Lung (tissue), 12 donors: ENCODE results near the gene C11orf58. TPM values are rescaled to one million over a fixed set of nuclear protein-coding genes. Genes with fewer than 3 reads are reported as not detected.

Source experiments
- ATAC-seq: fragments of 200-7000 bp; cut with Tn5 transposase; one replicate; pipeline ENCODE4 v1.9.1; 2020; ENCODE audit warnings: moderate number of reproducible peaks; ENCODE audit not compliant: insufficient read depth, low FRiP score
- DNase-seq, 3 donors: peaks; one replicate each; pipeline ENCODE4 v3.0.0-alpha.2; 2013 to 2017
- H3K27ac ChIP-seq, 2 donors: one replicate each; pipeline ENCODE4 v1.5.1; 2013; ENCODE audit warnings: mild to moderate bottlenecking in 2 of 2, moderate library complexity in 2 of 2, control low read depth in 1 of 2, inconsistent platforms in 1 of 2, low read depth in 1 of 2, low read length in 1 of 2
- H3K27me3 ChIP-seq, 3 donors: one replicate each; pipeline ENCODE4 v1.5.1; 2013; ENCODE audit warnings: low read length in 2 of 3; ENCODE audit not compliant: control insufficient read depth in 3 of 3, insufficient read depth in 3 of 3
- H3K36me3 ChIP-seq, 4 donors: one replicate each; pipeline ENCODE4 v1.5.1; 2013; ENCODE audit warnings: low read length in 4 of 4, mild to moderate bottlenecking in 1 of 4, moderate library complexity in 1 of 4; ENCODE audit not compliant: control insufficient read depth in 4 of 4, insufficient read depth in 4 of 4
- H3K4me1 ChIP-seq, 5 donors: one replicate each; pipeline ENCODE4 v1.5.1; 2013; ENCODE audit warnings: low read length in 5 of 5, mild to moderate bottlenecking in 2 of 5, moderate library complexity in 1 of 5; ENCODE audit not compliant: control insufficient read depth in 5 of 5, insufficient read depth in 5 of 5
- H3K4me3 ChIP-seq: one replicate; pipeline ENCODE4 v1.5.1; 2013; ENCODE audit warnings: mild to moderate bottlenecking, control low read depth, moderate library complexity
- H3K9ac ChIP-seq, 2 donors: one replicate each; pipeline ENCODE4 v1.5.1; 2013; ENCODE audit warnings: low read length in 2 of 2, control low read depth in 1 of 2; ENCODE audit not compliant: insufficient read depth in 1 of 2
- H3K9me3 ChIP-seq, 4 donors: one replicate each; pipeline ENCODE4 v1.5.1; 2013; ENCODE audit warnings: low read length in 3 of 4, mild to moderate bottlenecking in 1 of 4, moderate library complexity in 1 of 4; ENCODE audit not compliant: control insufficient read depth in 4 of 4, insufficient read depth in 3 of 4
- CTCF ChIP-seq: IDR thresholded peaks from 2 replicates; pipeline ENCODE4 v1.5.1; 2012; ENCODE audit warnings: mild to moderate bottlenecking; ENCODE audit errors: control extremely low read depth, extremely low read depth
- WGBS, 2 donors: extraction: QIAGEN DNeasy Blood & Tissue Kit; methylation state at CpG; one replicate each; pipeline ENCODE4 v1.1.7; 2013; 5-methylcytosine and 5-hydroxymethylcytosine counted together
- polyA plus RNA-seq, 2 donors: library from polyadenylated mRNA; stranded (reverse); fragments of 200-250 nt; gene quantifications; one replicate each; pipeline ENCODE4 v1.2.1, GENCODE V29; 2013
- total RNA-seq, 2 donors: library from RNA; depleted of rRNA in 1 of 2; stranded (reverse); fragments of >200 nt in 1 of 2; gene quantifications; one replicate each; pipeline ENCODE4 v1.2.1, GENCODE V29; 2014 to 2021
- donor health status: control.
- donor health status: control.
- donor health status: Bipolar disorder and iron deficiency.
- donor health status: healthy.
- donor health status: DM: yes; HTN: yes; CAD: no.

Gene C11orf58
- total and polyA plus RNA-seq, 4 donors, result 87.2 to 219 (median 97.9) TPM

DNA sequence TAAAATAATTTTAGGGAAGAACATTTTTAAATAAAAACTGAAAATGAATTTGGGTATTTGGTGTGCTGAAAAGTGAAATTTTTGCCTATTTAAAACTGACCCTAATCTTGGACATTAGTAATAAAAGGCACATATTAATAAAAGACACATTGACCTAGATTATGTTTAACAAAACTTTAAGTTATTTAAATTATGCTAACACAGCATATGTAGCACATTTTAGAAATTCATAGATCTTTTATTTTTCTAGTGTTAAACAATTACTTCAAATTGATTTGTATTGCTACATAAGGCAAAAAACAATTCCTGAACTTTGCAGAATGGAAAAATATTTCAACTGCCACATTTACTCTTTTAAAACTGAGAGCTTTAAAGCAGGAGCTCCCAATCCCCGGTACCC, 10.6 kb downstream of the C11orf58 start:
- Histone ChIP-seq H3K9me3 (no peaks in the 10 kb centered on the region), H3K9ac (no peak overlapping the region), H3K27me3 (no peaks in the 10 kb centered on the region), H3K4me1 (peaks cover 0 to 7% (median 0%) of the 10 kb centered on the region in 5 donors), H3K27ac (no peak overlapping the region), H3K4me3 (no peak overlapping the region), H3K36me3 (peaks cover 32 to 54% (median 38%) of the 10 kb centered on the region in 4 donors)
- 93 to 100% methylated on average over 1 of the region's 1 CpG for WGBS, 2 donors
- no peak for TF ChIP-seq CTCF
- DNase-seq, result no peak
- no peak for ATAC-seq

- H3K27me3 ChIP-seq, result no peaks in the 10 kb centered on the region
- peaks cover 0 to 5% (median 0%) of the 10 kb centered on the region in 5 donors for H3K4me1 ChIP-seq
- 67 to 77% methylated on average over 2 of the region's 2 CpGs for WGBS, 2 donors
- H3K27ac ChIP-seq, result no peak overlapping the region
- no peak for TF ChIP-seq CTCF
- no peak overlapping the region for H3K4me3 ChIP-seq
- DNase-seq, result no peak
- ATAC-seq, result no peak
- no peak overlapping the region for H3K9ac ChIP-seq
- no peaks in the 10 kb centered on the region for H3K9me3 ChIP-seq
- H3K36me3 ChIP-seq, result peaks cover 34 to 55% (median 39%) of the 10 kb centered on the region in 4 donors
Observed at GRCh38 chr11:16749666-16750065, 11.2 kb downstream of the C11orf58 start.

GRCh38 chr11:16750417-16750816, 12.0 kb downstream of the C11orf58 start:
- DNase-seq (no peak), ATAC-seq (no peak)
- H3K27ac ChIP-seq, result no peak overlapping the region
- H3K4me1 ChIP-seq, result peaks cover 0 to 5% (median 0%) of the 10 kb centered on the region in 5 donors
- H3K36me3 ChIP-seq, result peaks cover 34 to 59% (median 40%) of the 10 kb centered on the region in 4 donors
- TF ChIP-seq CTCF, result no peak
- H3K27me3 ChIP-seq, result no peaks in the 10 kb centered on the region
- WGBS, 2 donors, result 0 to 95% methylated on average over 1 of the region's 1 CpG
- H3K4me3 ChIP-seq, result no peak overlapping the region
- no peak overlapping the region for H3K9ac ChIP-seq
- H3K9me3 ChIP-seq, result no peaks in the 10 kb centered on the region
